HepG2 (cell line): ENCODE data around the gene HSPB2. TPM values are rescaled to one million over a fixed set of nuclear protein-coding genes. Genes with fewer than 3 reads are reported as not detected.
A peak's percentile ranks its signal among the peaks of the same experiment; 100 is the strongest.

ENCODE experiments used
- ATAC-seq: fragments of 200-7000 bp; cut with Tn5 transposase; 3 replicates; pipeline ENCODE4 v1.9.1; 2020; ENCODE audit warnings: mild to moderate bottlenecking, moderate library complexity
- BruUV-seq: library from RNA; stranded (reverse); fragments of 400-500 nt; replicated peaks from 2 replicates; lab custom pipeline; 2021; lab: Mats Ljungman, UMichigan
- CTCF ChIA-PET: fragments of 300-600 bp; formaldehyde crosslinking; extraction: SDS; loops from one replicate; lab custom pipeline; 2021; ENCODE audit warnings: low total read pairs, inconsistent platforms, low intra/inter-chr PET ratio; lab: Yijun Ruan, JAX
- POLR2A ChIA-PET: fragments of 350-600 bp; sonication (Branson Sonifier 250); formaldehyde crosslinking; loops from one replicate; lab custom pipeline; 2020; ENCODE audit warnings: antibody characterized with exemption, inconsistent platforms; lab: Yijun Ruan, JAX
- DNase-seq: peaks from one replicate; pipeline ENCODE4 v3.0.0-alpha.2; 2015; ENCODE audit warnings: low spot score
- FAIRE-seq: peaks from 3 replicates; lab custom pipeline; 2011; peaks lifted over from hg19 to GRCh38; lab: Jason Lieb, UNC
- H2AFZ ChIP-seq: one replicate; pipeline ENCODE4 v1.6.1; 2011; ENCODE audit warnings: low read length, inconsistent platforms
- H3K27ac ChIP-seq: fragments of 300-600 bp; 3 replicates; pipeline ENCODE4 v1.8.0; 2011; ENCODE audit warnings: mixed run types, mild to moderate bottlenecking, mixed read lengths, low read length, inconsistent platforms; ENCODE audit not compliant: insufficient read depth; ENCODE audit errors: extremely low read length
- H3K27me3 ChIP-seq, 2 experiments: fragments of 200-600 bp in 1 of 2; 2 replicates in 1 of 2; 3 replicates in 1 of 2; pipeline versions ENCODE4 v1.6.0 to v1.8.0; 2011; ENCODE audit warnings: low read length in 2 of 2, mild to moderate bottlenecking in 2 of 2, moderate library complexity in 2 of 2, inconsistent platforms in 1 of 2; ENCODE audit not compliant: insufficient read depth in 2 of 2, control insufficient read depth in 1 of 2
- H3K36me3 ChIP-seq, 2 experiments: fragments of 200-600 bp in 1 of 2; replicated peaks in 1 of 2; 2 replicates in 1 of 2; 3 replicates in 1 of 2; pipeline versions ENCODE4 v1.5.1 to v1.8.0; 2011; ENCODE audit warnings: low read length in 2 of 2, inconsistent platforms in 1 of 2; ENCODE audit not compliant: insufficient read depth in 2 of 2, control insufficient read depth in 1 of 2
- H3K4me1 ChIP-seq: 2 replicates; pipeline ENCODE4 v1.5.1; 2012; ENCODE audit warnings: low read length, inconsistent platforms; ENCODE audit not compliant: insufficient read depth
- H3K4me2 ChIP-seq: 2 replicates; pipeline ENCODE4 v1.6.0; 2011; ENCODE audit warnings: low read depth, low read length, inconsistent platforms
- H3K4me3 ChIP-seq, 3 experiments: fragments of 200-600 bp in 1 of 3; sonication (generic), shearing (Covaris generic) in 1 of 3; replicated peaks in 1 of 3; 2 replicates each; pipeline ENCODE4 v1.5.1; 2011 to 2016; ENCODE audit warnings: low read length in 3 of 3, inconsistent platforms in 2 of 3, low read depth in 2 of 3, mild to moderate bottlenecking in 2 of 3, control low read depth in 1 of 3, mixed read lengths in 1 of 3; ENCODE audit not compliant: insufficient read depth in 1 of 3
- H3K79me2 ChIP-seq: one replicate; pipeline ENCODE4 v1.6.1; 2011; ENCODE audit warnings: low read length, inconsistent platforms; ENCODE audit not compliant: insufficient read depth
- H3K9ac ChIP-seq: 2 replicates; pipeline ENCODE4 v1.6.0; 2011; ENCODE audit warnings: mild to moderate bottlenecking, low read depth, low read length, inconsistent platforms; ENCODE audit not compliant: insufficient read depth
- H3K9me3 ChIP-seq: 2 replicates; pipeline ENCODE4 v1.5.1; 2012; ENCODE audit warnings: mild to moderate bottlenecking, low read length
- H4K20me1 ChIP-seq: 2 replicates; pipeline ENCODE4 v1.6.0; 2011; ENCODE audit warnings: inconsistent platforms, mild to moderate bottlenecking, low read length, moderate library complexity; ENCODE audit not compliant: insufficient read depth
- ELF3 ChIP-seq: IDR thresholded peaks from 2 replicates; pipeline ENCODE4 v1.6.1; 2016; ENCODE audit warnings: missing genetic modification reagents, missing compliant biosample characterization
- FOXP1 ChIP-seq, 2 experiments: fragments of 450-650 bp in 1 of 2; IDR thresholded peaks; 2 replicates each; pipeline ENCODE4 v1.6.1; 2017 to 2018; ENCODE audit warnings: antibody characterized with exemption in 1 of 2
- GMEB1 ChIP-seq: sonication (generic); formaldehyde crosslinking; IDR thresholded peaks from 2 replicates; pipeline ENCODE4 v1.5.1; 2020; ENCODE audit warnings: missing genetic modification reagents, mild to moderate bottlenecking, borderline replicate concordance
- HNF4G ChIP-seq, 2 experiments: sonication (generic) in 1 of 2; formaldehyde crosslinking in 1 of 2; IDR thresholded peaks; 2 replicates each; pipeline versions ENCODE4 v1.4.0 to v1.6.1; 2011 to 2020; ENCODE audit warnings: borderline replicate concordance in 2 of 2, low read depth in 2 of 2, mild to moderate bottlenecking in 2 of 2, low read length in 1 of 2, missing genetic modification reagents in 1 of 2, moderate library complexity in 1 of 2
- IKZF5 ChIP-seq: IDR thresholded peaks from 2 replicates; pipeline ENCODE4 v1.6.1; 2018; ENCODE audit warnings: missing genetic modification reagents, mild to moderate bottlenecking, missing compliant biosample characterization
- MBNL3 ChIP-seq: fragments of 250-450 bp; sonication (Bioruptor Pico); conservative IDR thresholded peaks from 2 replicates; pipeline ENCODE4 v1.8.0; 2022; ENCODE audit warnings: mild to moderate bottlenecking, inconsistent platforms
- SMARCC2 ChIP-seq: fragments of 450-650 bp; IDR thresholded peaks from 2 replicates; pipeline ENCODE4 v1.6.1; 2017; ENCODE audit warnings: antibody characterized with exemption, mild to moderate bottlenecking
- SNAPC5 ChIP-seq: sonication (generic); formaldehyde crosslinking; IDR thresholded peaks from 2 replicates; pipeline ENCODE4 v1.8.1; 2023; ENCODE audit warnings: mild to moderate bottlenecking, missing genetic modification reagents, borderline replicate concordance
- SOX13 ChIP-seq, 3 experiments: fragments of 450-650 bp in 1 of 3; sonication (generic) in 1 of 3; formaldehyde crosslinking in 1 of 3; IDR thresholded peaks in 2 of 3; conservative IDR thresholded peaks in 1 of 3; 2 replicates each; pipeline versions ENCODE4 v1.5.0 to v1.6.1; 2016 to 2020; ENCODE audit warnings: antibody characterized with exemption in 1 of 3, mild to moderate bottlenecking in 1 of 3, missing compliant biosample characterization in 1 of 3, missing genetic modification reagents in 1 of 3, moderate library complexity in 1 of 3
- SP140L ChIP-seq: sonication (generic); formaldehyde crosslinking; IDR thresholded peaks from 2 replicates; pipeline ENCODE4 v1.4.0; 2020; ENCODE audit warnings: missing genetic modification reagents, borderline replicate concordance
- TGIF2 ChIP-seq: IDR thresholded peaks from 2 replicates; pipeline ENCODE4 v1.6.1; 2016; ENCODE audit warnings: control low read depth, missing compliant biosample characterization
- ZNF274 ChIP-seq: sonication (generic); formaldehyde crosslinking; IDR thresholded peaks from 2 replicates; pipeline ENCODE4 v1.5.1; 2020; ENCODE audit warnings: mild to moderate bottlenecking, missing genetic modification reagents
- ZNF292 ChIP-seq: sonication (generic); formaldehyde crosslinking; IDR thresholded peaks from 2 replicates; pipeline ENCODE4 v1.8.1; 2022; ENCODE audit warnings: mild to moderate bottlenecking, low read depth, missing genetic modification reagents, borderline replicate concordance
- ZNF572 ChIP-seq: sonication (generic); formaldehyde crosslinking; IDR thresholded peaks from 2 replicates; pipeline ENCODE4 v1.5.1; 2020; ENCODE audit warnings: mild to moderate bottlenecking, missing genetic modification reagents
- ZNF713 ChIP-seq: sonication (generic); formaldehyde crosslinking; IDR thresholded peaks from 2 replicates; pipeline ENCODE4 v1.4.0; 2020; ENCODE audit warnings: mild to moderate bottlenecking, missing genetic modification reagents
- ZUFSP ChIP-seq: sonication (generic); formaldehyde crosslinking; IDR thresholded peaks from 2 replicates; pipeline ENCODE4 v1.9.0; 2021; ENCODE audit warnings: missing genetic modification reagents, mild to moderate bottlenecking, borderline replicate concordance
- WGBS: methylation state at CpG from one replicate; pipeline ENCODE4 v1.1.6; 2017; ENCODE audit warnings: low lambda C conversion rate; 5-methylcytosine and 5-hydroxymethylcytosine counted together
- in situ Hi-C: cut with HindIII; loops from 2 replicates; pipeline ENCODE4 v1.10.0; 2017; ENCODE audit warnings: low pct_unique_long_range_greater_than_20kb; ENCODE audit not compliant: extremely low pct_ligation_motif_present
- intact Hi-C: fragments of 100-400 bp; cut with micrococcal nuclease; formaldehyde crosslinking; loops from one replicate; pipeline ENCODE4 v1.10.0; 2022; ENCODE audit not compliant: unreplicated experiment
- polyA plus RNA-seq, 8 experiments: library from polyadenylated mRNA; depleted of rRNA in 3 of 8; stranded (reverse) in 7 of 8; unstranded in 1 of 8; fragments of >200 nt; fragmentation: Illumina TruSeq in 4 of 8; extraction: Trizol in 4 of 8; gene quantifications; 2 replicates each; pipeline versions ENCODE4 v1.2.1 to v1.2.3, GENCODE V29; 2011 to 2016; ENCODE audit warnings: low read depth in 4 of 8, missing spikeins in 1 of 8, mixed read lengths in 1 of 8; ENCODE audit not compliant: insufficient read depth in 1 of 8
- total RNA-seq, 5 experiments: library from RNA; depleted of rRNA; stranded (reverse); fragments of >200 nt; fragmentation: Illumina TruSeq; extraction: Trizol; gene quantifications; 2 replicates each; pipeline ENCODE4 v1.2.3, GENCODE V29; 2016; ENCODE audit warnings: low read depth in 1 of 5

The HSPB2 gene
- total and polyA plus RNA-seq, 2 of the 13 experiments (the other 11 are each of a cell fraction or from before 2014, with no cell fraction given): 0.04 TPM; not detected in 1

GRCh38 chr11:111935317-111936039 is 22.9 kb downstream of the HSPB2 start:
- Histone ChIP-seq H3K79me2 (peaks cover 16% of the 10 kb centered on the region), H3K4me2 (peak overlapping the region; percentile 98), H3K4me1 (peaks cover 70% of the 10 kb centered on the region), H3K27ac (peak overlapping the region; percentile 90), H2AFZ (no peak overlapping the region), H3K4me3 (peak overlapping the region; percentile 72 to 85 (median 84); a peak in 5 of 6 replicates), H4K20me1 (no peaks in the 10 kb centered on the region; the same call in 1 of the 2 replicates), H3K27me3 (no peaks in the 10 kb centered on the region), H3K9me3 (no peaks in the 10 kb centered on the region), H3K9ac (peak overlapping the region; percentile 68), H3K36me3 (no peaks in the 10 kb centered on the region)
- in situ Hi-C loops: loop anchor here (5.0 kb wide), 1 partner anchor 52 kb away; no protein-coding TSS in a partner anchor
- peak; percentile 63 for ATAC-seq
- BruUV-seq: no TSS peak
- DNase-seq: peak; percentile 94
- ChIA-PET CTCF (no interaction called here), POLR2A (interaction anchor here (0.8 to 4.4 kb wide), 13 partner anchors 9 to 236 kb away, joined by 3 to 66 read pairs (median 6); partner anchors contain the start of genes ALG9, C11orf52, DLAT and SDHD)
- WGBS: 2% methylated on average over 4 of the region's 4 CpGs
- FAIRE-seq: peak; percentile 92
- intact Hi-C loops: loop anchor here (10.0 kb wide), 1 partner anchor 89 kb away; the partner anchor contains the start of gene DLAT
- TF ChIP-seq GMEB1 (CRISPR knock-in tag) (0 out of 2 replicates have a peak, but pooled peaks have one; percentile 34), SOX13 (IDR thresholded peaks at IDR 0.05) (no peak), SOX13 (CRISPR knock-in tag; conservative IDR thresholded peaks at IDR 0.05 in 1 of 2, IDR thresholded peaks at IDR 0.05 in 1 of 2) (peak in 1 of 2 experiments; percentile 36; a peak in 2 of 4 replicates), MBNL3 (CRISPR knock-in tag) (no peak), FOXP1 (IDR thresholded peaks at IDR 0.05) (no peak), FOXP1 (CRISPR knock-in tag; IDR thresholded peaks at IDR 0.05) (peak; percentile 24; the same call in 1 of the 2 replicates), IKZF5 (no peak), ZNF572 (no peak), ZNF713 (no peak), SMARCC2 (no peak), ELF3 (CRISPR knock-in tag) (peak; percentile 71), ZNF292 (peak; percentile 49; the same call in 1 of the 2 replicates), SNAPC5 (CRISPR knock-in tag) (0 out of 2 replicates have a peak, but pooled peaks have one; percentile 32), ZNF274 (CRISPR knock-in tag) (no peak), SP140L (CRISPR knock-in tag) (peak; percentile 63; the same call in 1 of the 2 replicates), TGIF2 (CRISPR knock-in tag) (no peak; the same call in 1 of the 2 replicates), HNF4G (IDR thresholded peaks at IDR 0.05; ENCODE audit: borderline replicate concordance, low read depth, low read length) (peak; percentile 35; the same call in 1 of the 2 replicates), HNF4G (CRISPR knock-in tag; IDR thresholded peaks at IDR 0.05; ENCODE audit: borderline replicate concordance, low read depth) (no peak), ZUFSP (CRISPR knock-in tag) (no peak)
